Adrenal gland (tissue), 12 donors: ENCODE results near the gene DCXR. TPM values are rescaled to one million over a fixed set of nuclear protein-coding genes. Genes with fewer than 3 reads are reported as not detected.

Experiments used
- DNase-seq, 7 donors: peaks; one replicate each; pipeline ENCODE4 v3.0.0-alpha.2; 2019 to 2020
- H3K27ac ChIP-seq, 5 donors: fragments of 200-600 bp; sonication (generic) in 4 of 5; 1 replicate in 3 of 5; 2 replicates in 2 of 5; pipeline versions ENCODE4 v1.5.1 to v1.8.0; 2016 to 2020; ENCODE audit warnings: mild to moderate bottlenecking in 1 of 5
- H3K27me3 ChIP-seq: fragments of 200-600 bp; 2 replicates; pipeline ENCODE4 v1.8.0; 2021
- H3K36me3 ChIP-seq, 2 donors: fragments of 200-600 bp; replicated peaks in 1 of 2; 1 replicate in 1 of 2; 2 replicates in 1 of 2; pipeline versions ENCODE4 v1.5.1 to v1.8.0; 2018 to 2022
- H3K4me1 ChIP-seq, 2 donors: fragments of 200-600 bp; replicated peaks in 1 of 2; 1 replicate in 1 of 2; 2 replicates in 1 of 2; pipeline versions ENCODE4 v1.5.1 to v1.8.0; 2018 to 2021
- H3K4me3 ChIP-seq, 4 donors: fragments of 200-600 bp; sonication (generic) in 3 of 4; one replicate each; pipeline ENCODE4 v1.5.1; 2016 to 2018
- H3K9me3 ChIP-seq, 3 donors: fragments of 200-600 bp; sonication (generic) in 1 of 3; replicated peaks in 1 of 3; 1 replicate in 2 of 3; 2 replicates in 1 of 3; pipeline versions ENCODE4 v1.5.1 to v1.8.0; 2016 to 2021
- CTCF ChIP-seq, 6 experiments: fragments of 450-650 bp in 4 of 6; fragments of 200-600 bp in 2 of 6; sonication (generic) in 1 of 6; IDR thresholded peaks; 1 replicate in 5 of 6; 2 replicates in 1 of 6; pipeline versions ENCODE4 v1.5.1 to v1.8.0; 2016 to 2021; ENCODE audit warnings: antibody characterized with exemption in 6 of 6, mild to moderate bottlenecking in 2 of 6, moderate library complexity in 1 of 6
- POLR2A ChIP-seq, 2 donors: fragments of 450-650 bp; IDR thresholded peaks; one replicate each; pipeline ENCODE4 v1.6.1; 2017; ENCODE audit warnings: antibody characterized with exemption in 2 of 2, mild to moderate bottlenecking in 2 of 2, moderate library complexity in 1 of 2
- WGBS, 4 donors: extraction: QIAGEN DNeasy Blood & Tissue Kit in 2 of 4; methylation state at CpG; one replicate each; pipeline versions ENCODE4 v1.1.5 to v1.1.7; 2013 to 2017; 5-methylcytosine and 5-hydroxymethylcytosine counted together
- intact Hi-C, 2 donors: fragments of 100-400 bp; cut with DNase I; formaldehyde crosslinking; loops; one replicate each; pipeline versions ENCODE4 v1.14.1 to v1.15.0; 2022 to 2023
- polyA plus RNA-seq, 3 donors: library from polyadenylated mRNA; stranded (reverse); fragments of 200-250 nt in 2 of 3; fragments of 350-450 nt in 1 of 3; fragmentation: Illumina TruSeq in 1 of 3; extraction: RNeasy Lipid Tissue Mini Kit (QIAGEN cat#74804) in 1 of 3; gene quantifications; one replicate each; pipeline ENCODE4 v1.2.3, GENCODE V29; 2013 to 2014
- total RNA-seq, 9 donors: library from RNA; depleted of rRNA in 4 of 9; stranded (reverse); fragments of >200 nt in 4 of 9; fragments of 120-200 nt in 1 of 9; fragmentation: NEBNext Ultra II Directional in 1 of 9; extraction: Animal tissue kit (Norgen Biotek cat#: 25700) in 1 of 9; gene quantifications; one replicate each; pipeline versions ENCODE4 v1.1.0 to v1.2.4, GENCODE V29; 2013 to 2023
- donor health status: healthy with polysubstance abuse.
- donor health status: Bipolar disorder and iron deficiency.
- donor health status: DM: yes; HTN: yes; CAD: no.
- donor health status: DM: no; HTN: no; CAD: no.
- donor health status: DM: no; HTN: no; CAD: no.
- donor health status: DM: yes; HTN: yes; CAD: no.

The DCXR gene
- total and polyA plus RNA-seq, 12 donors = 66.9 to 183 (median 104) TPM

- 88 to 91% (median 89%) methylated on average over 22 to 49 of the region's 49 CpGs for WGBS, 4 donors
- Histone ChIP-seq H3K4me3 (no peak overlapping the region), H3K4me1 (no peaks in the 10 kb centered on the region), H3K27ac (no peak overlapping the region), H3K27me3 (no peaks in the 10 kb centered on the region), H3K36me3 (peaks cover 0 to 97% of the 10 kb centered on the region in 2 donors), H3K9me3 (no peaks in the 10 kb centered on the region)
- intact Hi-C loops = no loop called here
- no peak for DNase-seq
- TF ChIP-seq CTCF (IDR thresholded peaks at IDR 0.05) (no peak), POLR2A (IDR thresholded peaks at IDR 0.05) (no peak)
Measured at GRCh38 chr17:82085031-82085861, 47.7 kb upstream of the DCXR start.

GRCh38 chr17:82084373-82085030 is 47.0 kb upstream of the DCXR start:
- WGBS, 4 donors = 83 to 95% (median 93%) methylated on average over 14 to 31 of the region's 31 CpGs
- no peaks in the 10 kb centered on the region for H3K27me3 ChIP-seq
- H3K27ac ChIP-seq = no peak overlapping the region
- H3K9me3 ChIP-seq = no peaks in the 10 kb centered on the region
- TF ChIP-seq CTCF (IDR thresholded peaks at IDR 0.05) (no peak), POLR2A (IDR thresholded peaks at IDR 0.05) (no peak)
- H3K36me3 ChIP-seq = peaks cover 0 to 97% of the 10 kb centered on the region in 2 donors
- no peak overlapping the region for H3K4me3 ChIP-seq
- DNase-seq = no peak
- no peaks in the 10 kb centered on the region for H3K4me1 ChIP-seq
- intact Hi-C loops = no loop called here

GRCh38 chr17:82083533-82084359 is 46.2 kb upstream of the DCXR start:
- no peak for DNase-seq

More at GRCh38 chr17:82083533-82084359, 46.2 kb upstream of the DCXR start:
- no peak overlapping the region for H3K27ac ChIP-seq
- H3K4me3 ChIP-seq = no peak overlapping the region
- peaks cover 0 to 96% of the 10 kb centered on the region in 2 donors for H3K36me3 ChIP-seq
- TF ChIP-seq POLR2A (IDR thresholded peaks at IDR 0.05) (no peak), CTCF (IDR thresholded peaks at IDR 0.05) (no peak)
- no peaks in the 10 kb centered on the region for H3K27me3 ChIP-seq
- intact Hi-C loops = no loop called here
- WGBS, 4 donors = 91 to 96% (median 92%) methylated on average over 28 to 55 of the region's 55 CpGs
- no peaks in the 10 kb centered on the region for H3K4me1 ChIP-seq
- H3K9me3 ChIP-seq = no peaks in the 10 kb centered on the region
